GM12892 (cell line): ENCODE results near the gene TRAP1.

ENCODE experiments used
- DNase-seq: peaks from one replicate; pipeline ENCODE4 v3.0.0; 2011; ENCODE audit not compliant: insufficient read length
- FAIRE-seq: peaks from 2 replicates; lab custom pipeline; 2011; peaks lifted over from hg19 to GRCh38; lab: Jason Lieb, UNC
- POLR2A ChIP-seq: IDR thresholded peaks from 2 replicates; pipeline ENCODE4 v1.6.1; 2011; ENCODE audit warnings: low read depth, low read length, control low read depth
- POLR2AphosphoS5 ChIP-seq: IDR thresholded peaks from 2 replicates; pipeline ENCODE4 v1.6.1; 2011; ENCODE audit warnings: low read depth, low read length, control low read depth
- TAF1 ChIP-seq: IDR thresholded peaks from 2 replicates; pipeline ENCODE4 v1.6.1; 2011; ENCODE audit warnings: low read depth, mild to moderate bottlenecking, control low read depth, low read length, borderline replicate concordance

The TRAP1 gene

DNA sequence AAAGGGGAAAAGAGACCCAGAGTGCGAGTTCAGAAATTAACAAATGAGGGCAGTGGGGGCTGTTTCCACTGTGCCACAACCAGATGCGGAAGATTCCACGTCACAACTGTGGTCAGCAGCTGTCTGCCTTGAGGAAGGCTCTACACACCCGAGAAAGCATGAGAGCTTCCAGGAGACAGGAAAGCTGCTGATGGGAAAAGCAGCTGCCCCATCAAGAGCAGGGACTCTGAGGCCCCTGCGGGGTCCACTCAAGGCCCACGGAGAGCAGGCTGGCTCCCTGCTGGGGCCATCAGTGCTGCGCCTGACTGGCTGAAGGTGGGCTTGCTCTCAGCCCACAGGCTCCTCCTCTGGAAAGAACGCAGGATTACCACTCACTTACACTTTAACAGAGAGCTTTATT, 14.8 kb upstream of the TRAP1 start:
- no peak for FAIRE-seq
- no peak for TF ChIP-seq POLR2A
- TF ChIP-seq POLR2AphosphoS5 = no peak
- TF ChIP-seq TAF1 = no peak
- DNase-seq = no peak

DNA sequence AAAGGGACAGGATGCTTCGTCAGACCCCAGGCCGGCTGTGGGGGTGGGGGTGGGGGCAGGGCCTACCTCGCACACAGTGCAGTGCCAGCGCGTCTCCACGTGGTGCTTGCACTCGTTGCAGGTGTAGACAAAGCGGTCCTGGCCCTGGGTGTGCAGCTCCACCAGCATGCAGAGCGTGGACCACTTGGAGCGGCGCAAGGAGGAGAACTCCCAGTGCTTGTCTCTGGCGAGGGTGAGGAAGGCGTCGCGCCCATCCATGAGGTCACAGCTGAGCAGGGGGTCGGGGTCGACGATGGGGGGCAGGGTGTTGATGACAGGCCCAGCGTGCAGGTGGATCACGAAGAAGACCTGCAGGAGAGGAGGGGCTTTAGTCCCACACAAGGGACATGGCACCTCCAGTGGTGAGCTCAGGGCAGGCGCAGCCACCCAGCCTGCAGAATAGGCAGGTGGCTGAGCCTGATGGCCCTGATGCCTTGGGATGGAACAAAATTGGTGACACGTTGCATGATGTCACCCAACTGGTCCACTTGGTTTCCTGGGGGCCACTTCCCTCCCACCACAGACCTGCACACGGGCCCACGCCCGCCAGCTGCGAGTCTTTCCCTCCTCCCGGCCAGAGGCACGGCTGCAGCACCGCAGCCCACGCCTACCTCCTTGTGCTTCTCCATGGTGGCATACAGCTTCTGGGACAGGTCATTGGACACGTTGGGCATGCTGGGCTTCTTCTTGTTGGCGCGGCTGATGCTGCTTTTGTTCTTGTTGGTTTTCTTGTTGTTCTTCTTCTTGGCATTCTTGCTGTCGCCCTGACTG, 14.0 kb upstream of the TRAP1 start:
- DNase-seq (no peak), FAIRE-seq (no peak)
- TF ChIP-seq POLR2A = no peak
- no peak for TF ChIP-seq TAF1
- TF ChIP-seq POLR2AphosphoS5 = no peak

DNA sequence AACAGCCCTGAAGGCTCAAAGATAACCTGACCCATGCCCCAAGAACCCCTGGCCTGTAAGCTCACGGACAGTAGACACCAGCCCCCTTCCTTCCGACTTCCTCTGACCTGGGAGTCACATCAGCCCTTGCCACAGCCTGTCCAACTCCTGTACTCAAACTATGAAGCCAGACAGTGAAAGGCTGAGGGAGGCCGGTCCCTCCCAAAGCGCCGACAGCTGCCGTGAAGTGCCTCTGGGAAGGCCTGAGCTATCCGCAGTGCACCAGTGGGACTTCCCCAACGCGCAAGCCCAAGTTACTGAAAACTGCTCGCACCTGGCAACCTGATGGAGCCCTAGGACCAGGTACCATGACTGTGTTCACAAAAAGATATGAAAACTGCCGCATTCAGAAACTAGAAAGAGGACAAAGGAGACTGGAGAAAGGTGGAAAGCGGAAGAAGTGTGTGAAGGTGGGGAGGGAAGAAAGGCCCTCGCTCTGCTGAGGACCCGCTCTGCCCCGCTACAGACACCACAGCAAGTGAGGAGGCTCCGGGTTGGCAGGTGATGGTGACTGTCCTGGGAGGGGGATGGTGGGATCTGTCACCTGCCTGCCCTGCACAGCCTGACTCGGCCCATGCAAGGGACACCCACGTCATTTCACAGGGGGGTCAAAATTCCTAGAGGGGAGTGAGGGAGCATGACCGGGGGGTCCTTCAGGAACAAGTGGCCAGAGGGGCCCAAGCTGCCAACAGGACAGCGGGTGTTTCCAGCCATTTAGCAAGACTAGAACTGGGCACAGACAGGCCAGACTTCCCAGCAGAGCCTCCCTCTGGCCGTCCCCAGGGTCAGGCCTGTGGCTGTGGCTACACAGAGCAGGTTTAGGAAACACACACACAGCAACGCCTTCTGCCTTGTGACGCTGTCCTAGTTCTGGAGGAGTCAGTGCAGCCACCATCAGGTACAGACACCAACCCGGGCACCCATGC, 13.1 kb upstream of the TRAP1 start:
- no peak for DNase-seq
- no peak for TF ChIP-seq POLR2AphosphoS5
- TF ChIP-seq POLR2A = no peak
- no peak for TF ChIP-seq TAF1
- no peak for FAIRE-seq

DNA sequence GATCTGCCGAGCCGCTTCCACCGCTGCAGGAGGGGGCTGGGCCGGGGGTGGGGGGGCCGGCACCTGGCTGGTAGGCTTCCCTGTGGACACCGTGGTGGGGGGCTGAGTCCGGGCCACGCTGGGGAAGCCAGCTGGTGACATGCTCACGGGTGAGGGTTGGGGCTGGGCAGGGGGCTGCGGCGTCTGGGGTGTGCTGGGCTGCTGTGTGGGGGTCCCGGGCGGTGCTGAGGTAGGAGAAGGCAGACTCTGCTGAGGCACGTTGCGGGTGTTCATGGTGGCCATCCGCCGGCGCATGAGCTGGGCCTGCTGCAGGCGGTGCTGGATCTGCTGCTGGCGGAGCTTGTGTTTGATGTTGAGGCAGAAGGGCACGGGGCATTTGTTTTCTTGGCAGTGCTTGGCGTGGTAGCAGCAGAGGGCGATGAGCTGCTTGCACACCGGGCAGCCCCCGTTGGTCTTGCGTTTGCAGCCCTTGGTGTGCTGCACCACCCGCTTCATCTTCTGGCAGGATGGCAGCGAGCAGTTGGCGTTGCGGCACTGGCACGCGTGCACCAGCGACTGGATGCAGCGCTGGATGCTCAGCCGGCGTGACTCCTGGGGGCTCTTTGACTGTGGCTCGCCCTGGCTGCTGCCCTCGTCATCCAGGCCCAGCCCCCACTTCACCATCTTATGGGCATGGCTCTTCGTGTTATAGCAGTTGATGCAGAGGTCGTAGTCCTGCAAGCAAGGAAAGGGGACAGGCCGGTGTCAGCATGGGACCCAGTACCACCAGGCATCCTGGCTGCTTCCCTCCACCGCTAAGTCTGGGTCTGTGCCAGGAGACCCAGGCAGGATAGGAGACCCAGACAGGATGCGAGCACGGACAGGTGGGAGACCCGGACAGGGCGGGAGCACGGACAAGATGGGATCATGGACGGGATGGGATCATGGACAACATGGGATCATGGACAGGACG, 12.1 kb upstream of the TRAP1 start:
- TF ChIP-seq POLR2AphosphoS5 = no peak
- TF ChIP-seq TAF1 = no peak
- TF ChIP-seq POLR2A = no peak
- no peak for FAIRE-seq

DNA sequence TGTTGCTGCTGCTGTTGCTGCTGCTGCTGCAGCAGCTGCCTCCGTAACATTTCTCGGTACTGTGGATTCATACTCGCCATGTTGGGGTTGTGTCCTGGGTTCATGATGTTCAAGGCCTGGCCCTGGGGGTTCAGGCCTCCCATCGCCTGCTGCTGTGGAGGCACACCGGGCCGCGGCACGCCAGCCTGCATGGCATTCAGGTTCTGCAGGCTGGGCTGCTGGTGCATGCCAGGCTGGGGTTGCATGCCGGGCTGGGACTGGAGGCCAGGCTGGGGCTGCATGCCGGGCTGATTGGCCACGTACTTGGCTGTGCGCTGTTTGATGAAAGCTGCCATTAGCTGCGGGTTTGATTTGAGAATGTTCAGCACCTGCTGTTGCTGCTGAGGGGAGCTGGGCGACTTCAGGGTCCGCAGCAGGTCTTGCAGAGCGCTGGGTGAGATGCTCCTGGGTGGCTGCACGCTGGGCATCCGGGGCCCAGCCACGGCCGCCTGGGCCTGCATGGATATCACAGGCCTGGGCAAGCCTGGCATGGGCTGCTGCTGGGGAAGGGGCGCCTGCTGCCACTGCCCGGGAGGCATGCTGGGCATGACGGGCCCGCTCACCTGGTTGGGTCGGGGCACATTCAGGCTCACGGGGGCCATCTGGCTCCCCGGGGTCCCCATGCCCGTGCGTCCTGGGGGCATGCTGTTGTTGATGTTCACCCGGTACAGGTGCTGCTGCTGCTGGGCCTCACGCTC, 11.3 kb upstream of the TRAP1 start:
- DNase-seq (no peak), FAIRE-seq (no peak)
- TF ChIP-seq POLR2A = no peak
- no peak for TF ChIP-seq POLR2AphosphoS5
- TF ChIP-seq TAF1 = no peak

More for the DNA sequence above, 12.1 kb upstream of the TRAP1 start:
- DNase-seq = no peak

DNA sequence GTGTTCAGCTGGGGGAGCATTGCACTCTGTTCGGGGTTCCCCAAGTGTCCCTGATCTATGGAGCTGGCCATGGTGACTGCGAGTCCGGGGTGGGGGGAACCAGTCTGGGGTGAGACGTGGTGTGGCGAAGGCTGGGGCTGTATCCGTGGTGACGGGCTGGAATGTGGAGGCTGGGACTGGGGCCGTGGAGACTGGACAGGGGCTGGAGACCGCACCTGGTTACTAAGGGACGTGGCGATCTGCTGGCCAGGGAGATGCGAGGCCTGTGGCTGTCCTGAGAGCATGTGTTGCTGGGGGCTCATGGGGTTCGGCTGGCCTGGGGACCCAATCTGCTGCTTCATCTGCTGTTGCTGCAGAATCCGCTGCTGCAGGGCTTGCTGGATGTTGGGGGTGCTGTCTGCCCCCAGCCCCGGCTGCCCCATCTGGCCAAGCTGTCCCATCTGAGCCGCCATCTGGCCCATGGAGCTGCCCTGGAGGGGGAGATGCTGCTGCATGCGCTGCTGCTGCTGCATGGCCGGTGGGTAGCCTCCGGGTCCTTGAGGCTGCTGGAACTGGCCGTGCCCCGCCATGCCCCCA, 10.6 kb upstream of the TRAP1 start:
- no peak for DNase-seq
- no peak for FAIRE-seq

DNA sequence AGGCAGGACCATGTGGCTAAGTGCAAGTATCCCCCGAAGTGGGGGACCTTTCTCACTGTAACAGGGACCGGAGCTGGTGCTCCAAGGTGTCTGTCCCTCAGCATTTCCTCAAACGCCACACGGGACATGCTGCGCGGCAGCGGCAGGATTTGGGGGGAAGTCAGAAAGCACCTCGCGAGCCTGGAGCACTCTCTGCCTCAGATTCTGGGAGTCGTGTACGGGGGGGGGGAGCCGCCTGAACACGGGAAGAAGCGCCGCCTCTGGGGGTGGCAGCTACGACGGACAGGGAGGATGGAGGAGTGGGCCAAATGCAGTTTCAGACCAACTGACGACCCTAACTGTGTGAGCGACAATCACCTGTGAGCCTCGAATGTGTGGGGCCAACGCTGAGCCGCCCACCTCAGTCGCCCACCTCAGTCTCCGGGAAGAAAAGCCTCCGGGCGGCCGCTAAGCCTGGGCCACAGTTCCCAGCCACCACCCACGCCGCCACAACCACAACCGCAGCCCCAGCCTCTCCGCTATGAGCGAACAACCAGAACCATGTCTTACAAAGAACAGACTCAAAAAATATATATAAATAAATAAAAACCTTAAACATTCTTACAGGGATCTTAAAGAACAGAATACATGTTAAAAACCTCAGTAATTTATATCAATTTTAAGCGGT, 8.8 kb upstream of the TRAP1 start:
- FAIRE-seq = no peak
- DNase-seq = no peak
- TF ChIP-seq TAF1 (no peak), POLR2AphosphoS5 (no peak), POLR2A (no peak)

More for the DNA sequence above, 10.6 kb upstream of the TRAP1 start:
- no peak for TF ChIP-seq POLR2AphosphoS5
- TF ChIP-seq TAF1 = no peak
- TF ChIP-seq POLR2A = no peak

DNA sequence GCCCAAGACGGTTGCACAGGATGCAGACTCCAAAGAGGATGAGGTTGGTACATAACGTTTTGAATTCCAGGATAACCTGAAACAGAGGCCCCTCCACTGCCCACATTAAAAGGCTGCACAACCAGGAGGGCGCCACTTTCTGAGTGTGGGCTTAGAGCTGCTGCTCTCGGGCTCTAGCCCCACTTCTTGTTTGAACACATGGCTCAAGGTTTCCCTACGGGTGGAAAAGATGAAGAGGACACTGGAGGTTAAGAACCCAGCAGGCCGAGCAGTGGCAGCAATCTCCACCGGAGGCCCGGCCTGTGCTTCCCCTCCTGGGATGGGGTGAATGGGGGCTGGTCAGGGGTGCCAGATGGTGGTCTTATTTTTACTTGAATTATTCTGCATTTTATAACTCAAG, 8.0 kb upstream of the TRAP1 start:
- no peak for TF ChIP-seq TAF1
- no peak for TF ChIP-seq POLR2A
- TF ChIP-seq POLR2AphosphoS5 = no peak
- no peak for FAIRE-seq
- no peak for DNase-seq

DNA sequence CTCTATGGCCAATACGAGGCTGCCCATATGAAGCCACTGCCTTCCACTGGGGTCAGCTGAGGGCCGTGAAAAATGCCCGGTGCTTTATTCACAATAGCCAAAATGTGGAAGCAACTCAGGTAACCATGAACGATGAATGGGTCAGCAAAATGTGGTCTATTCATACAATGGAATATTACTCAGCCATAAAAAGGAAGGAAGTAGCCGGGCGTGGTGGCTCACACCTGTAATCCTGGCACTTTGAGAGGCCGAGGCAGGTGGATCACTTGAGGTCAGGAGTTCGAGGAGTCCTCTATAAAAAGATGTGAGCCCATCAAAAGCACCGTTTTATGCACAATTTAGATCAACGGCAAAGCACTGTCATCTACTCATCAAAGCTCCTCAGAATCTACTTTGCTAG, 5.2 kb upstream of the TRAP1 start:
- FAIRE-seq = no peak
- TF ChIP-seq POLR2AphosphoS5 (no peak), POLR2A (no peak), TAF1 (no peak)

DNA sequence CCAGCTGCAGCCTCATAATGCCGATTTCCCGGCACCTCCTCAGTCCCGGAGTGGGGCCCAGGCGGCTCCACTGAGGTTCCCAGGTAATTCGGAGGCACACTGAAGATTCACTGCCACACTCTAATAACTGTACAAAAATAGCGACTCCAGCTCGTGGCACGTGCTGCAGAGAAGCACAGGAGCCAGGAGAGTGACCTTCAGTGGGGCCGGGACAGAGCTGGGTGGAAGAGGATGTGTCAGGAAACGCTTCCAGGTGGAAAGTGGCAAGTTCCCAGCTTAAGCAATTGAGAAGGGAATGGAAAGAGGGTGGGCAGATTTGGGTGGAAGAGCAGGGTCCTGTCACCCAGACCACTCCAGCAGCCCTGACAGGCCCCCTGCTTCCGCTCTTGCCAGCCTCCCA, 3.1 kb upstream of the TRAP1 start:
- TF ChIP-seq POLR2AphosphoS5 (no peak), POLR2A (no peak), TAF1 (no peak)
- no peak for FAIRE-seq
- DNase-seq = no peak

More for the DNA sequence above, 5.2 kb upstream of the TRAP1 start:
- no peak for DNase-seq

DNA sequence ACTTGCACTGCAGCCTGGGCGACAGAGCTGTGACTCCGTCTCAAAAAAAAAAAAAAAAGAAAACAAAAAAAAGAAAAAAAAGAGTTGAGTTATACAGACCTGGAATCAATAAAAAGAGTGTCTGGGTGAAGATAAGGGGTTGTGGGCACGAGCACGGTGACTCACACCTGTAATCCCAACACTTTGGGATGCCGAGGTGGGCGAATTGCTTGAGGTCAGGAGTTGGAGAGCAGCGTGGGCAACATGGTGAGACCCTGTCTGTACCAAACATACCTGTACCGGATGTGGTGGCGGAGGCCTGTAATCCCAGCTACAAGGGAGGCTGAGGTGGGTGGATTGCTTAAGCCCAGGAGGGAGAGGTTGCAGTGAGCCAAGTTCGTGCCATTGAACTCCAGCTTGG, 1.3 kb upstream of the TRAP1 start:
- FAIRE-seq (no peak), DNase-seq (no peak)
- no peak for TF ChIP-seq POLR2A
- no peak for TF ChIP-seq POLR2AphosphoS5
- TF ChIP-seq TAF1 = no peak
